A549 treated with ZK216348 at 1 μM for 4 hours (cell line): ENCODE data around the gene ILRUN. TPM values are rescaled to one million over a fixed set of nuclear protein-coding genes. Genes with fewer than 3 reads are reported as not detected.

ENCODE experiments used
- total RNA-seq: library from RNA; stranded (reverse); fragments of 200-300 nt; extraction: Qiagen RNA extraction; gene quantifications from 5 replicates; pipeline ENCODE4 v1.2.3, GENCODE V29; 2022; ENCODE audit warnings: low read depth

Gene ILRUN
- 29.3 to 35.1 TPM (median 33.0 TPM) in 5 replicates for total RNA-seq

DNA sequence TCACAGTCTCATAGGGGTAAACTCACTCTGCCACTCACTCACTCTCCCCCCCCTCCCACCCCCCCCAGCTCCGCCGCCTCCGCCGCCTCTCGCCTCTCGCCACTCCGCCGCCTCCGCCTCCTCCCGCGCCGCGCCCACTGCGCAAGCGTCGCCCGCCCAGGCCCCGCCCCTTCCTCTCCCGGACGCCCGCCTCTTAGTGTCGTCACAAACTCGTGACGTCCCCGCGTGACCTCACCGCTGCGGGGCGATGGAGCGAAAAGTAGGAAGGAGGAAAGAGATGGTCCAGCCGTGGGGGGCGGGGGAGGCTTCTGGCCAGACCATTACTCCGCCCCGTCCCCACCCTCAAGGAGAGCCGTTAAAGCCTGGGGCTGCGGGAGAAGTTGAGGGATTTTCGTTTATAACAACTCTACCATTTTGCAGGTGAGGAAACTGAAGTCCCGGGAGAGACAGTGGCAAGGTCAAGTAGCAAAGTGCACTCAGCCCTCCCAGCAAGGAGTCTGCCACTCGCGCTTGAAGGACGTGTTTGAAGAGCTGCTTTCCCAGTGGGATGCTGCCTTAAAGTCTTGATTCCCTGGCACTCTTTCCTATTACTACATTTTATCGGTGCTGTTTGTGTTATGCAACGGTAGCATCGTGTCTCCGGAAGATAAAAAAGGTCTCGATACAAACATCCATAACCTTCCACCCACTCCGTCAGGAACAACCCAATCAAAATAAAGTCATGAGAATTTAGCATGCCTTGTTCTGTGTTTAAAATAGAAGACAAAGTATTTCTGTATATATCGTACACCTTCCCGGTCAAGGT lies at the start of gene ILRUN:
ILRUN (minus strand) TSS at position 29 of the 805 bp plus-strand sequence. CDS start 164 bp downstream, outside the sequence.

Other genes starting within 250 kb of the ILRUN start
- gene PACSIN1, start 230.7 kb downstream of the ILRUN start, total RNA-seq: 0.06 to 0.17 TPM in 2 of 5 replicates, not detected in the others
- 0.52 to 2.2 TPM (median 1.8 TPM) in 5 replicates for gene SPDEF, start 140.4 kb downstream of the ILRUN start, total RNA-seq
- gene SNRPC, start 60.7 kb upstream of the ILRUN start, total RNA-seq: 190 to 214 TPM (median 205 TPM) in 5 replicates
- gene BLTP3A, start 95.3 kb upstream of the ILRUN start, total RNA-seq: 4.1 to 6.3 TPM (median 5.8 TPM) in 5 replicates
- 18.8 to 21.3 TPM (median 19.7 TPM) in 5 replicates for gene TAF11, start 191.3 kb upstream of the ILRUN start, total RNA-seq
- 4.4 to 8.2 TPM (median 6.9 TPM) in 5 replicates for gene ANKS1A, start 192.5 kb upstream of the ILRUN start, total RNA-seq